Measurements from ENCODE around the gene DCTPP1.

GRCh38 chr16:30382111-30382881 lies 47.5 kb downstream of the DCTPP1 start, which contains the start of gene SEPTIN1:
- TF ChIP-seq CTCF (IDR thresholded peaks at IDR 0.05 in 2 of 3, conservative IDR thresholded peaks at IDR 0.05 in 1 of 3; ENCODE audit: insufficient read depth in 2 of 3, low read depth in 1 of 3, low read length in 3 of 3) = no peak
- TF ChIP-seq BHLHE40 (IDR thresholded peaks at IDR 0.05; ENCODE audit: low read length) = no peak
- TF ChIP-seq KLF16 (IDR thresholded peaks at IDR 0.05) = no peak
- no peak for TF ChIP-seq NCOA1 (IDR thresholded peaks at IDR 0.05; ENCODE audit: low read depth)
- TF ChIP-seq, protein P1, sequence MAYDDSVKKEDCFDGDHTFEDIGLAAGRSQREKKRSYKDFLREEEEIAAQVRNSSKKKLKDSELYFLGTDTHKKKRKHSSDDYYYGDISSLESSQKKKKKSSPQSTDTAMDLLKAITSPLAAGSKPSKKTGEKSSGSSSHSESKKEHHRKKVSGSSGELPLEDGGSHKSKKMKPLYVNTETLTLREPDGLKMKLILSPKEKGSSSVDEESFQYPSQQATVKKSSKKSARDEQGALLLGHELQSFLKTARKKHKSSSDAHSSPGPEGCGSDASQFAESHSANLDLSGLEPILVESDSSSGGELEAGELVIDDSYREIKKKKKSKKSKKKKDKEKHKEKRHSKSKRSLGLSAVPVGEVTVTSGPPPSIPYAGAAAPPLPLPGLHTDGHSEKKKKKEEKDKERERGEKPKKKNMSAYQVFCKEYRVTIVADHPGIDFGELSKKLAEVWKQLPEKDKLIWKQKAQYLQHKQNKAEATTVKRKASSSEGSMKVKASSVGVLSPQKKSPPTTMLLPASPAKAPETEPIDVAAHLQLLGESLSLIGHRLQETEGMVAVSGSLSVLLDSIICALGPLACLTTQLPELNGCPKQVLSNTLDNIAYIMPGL (CRISPR knock-in tag; IDR thresholded peaks at IDR 0.05) = no peak
- TF ChIP-seq HNRNPL (IDR thresholded peaks at IDR 0.05; ENCODE audit: low read depth, low read length) = no peak
- no peak for TF ChIP-seq ATF2 (CRISPR knock-in tag; IDR thresholded peaks at IDR 0.05)
- no peak for TF ChIP-seq EHMT2 (IDR thresholded peaks at IDR 0.05)
- no peak for TF ChIP-seq USF1 (CRISPR knock-in tag; IDR thresholded peaks at IDR 0.05)
- no peak for TF ChIP-seq ERF (CRISPR knock-in tag; IDR thresholded peaks at IDR 0.05)
- no peak for TF ChIP-seq ZNF274 (IDR thresholded peaks at IDR 0.05; ENCODE audit: borderline replicate concordance, low read depth, low read length)
- no peak for TF ChIP-seq CREB1 (IDR thresholded peaks at IDR 0.05)
- no peak for TF ChIP-seq CREB1 (CRISPR knock-in tag; IDR thresholded peaks at IDR 0.05)
- no peak for TF ChIP-seq USF2 (CRISPR knock-in tag; IDR thresholded peaks at IDR 0.05)

Measured in K562 (cell line).